Kidney capillary endothelial cell (primary cell): ENCODE data around the gene THADA.

ENCODE experiments used
- DNase-seq: peaks from one replicate; pipeline ENCODE4 v3.0.0-alpha.2; 2018; ENCODE audit warnings: low spot score

Gene THADA

DNA sequence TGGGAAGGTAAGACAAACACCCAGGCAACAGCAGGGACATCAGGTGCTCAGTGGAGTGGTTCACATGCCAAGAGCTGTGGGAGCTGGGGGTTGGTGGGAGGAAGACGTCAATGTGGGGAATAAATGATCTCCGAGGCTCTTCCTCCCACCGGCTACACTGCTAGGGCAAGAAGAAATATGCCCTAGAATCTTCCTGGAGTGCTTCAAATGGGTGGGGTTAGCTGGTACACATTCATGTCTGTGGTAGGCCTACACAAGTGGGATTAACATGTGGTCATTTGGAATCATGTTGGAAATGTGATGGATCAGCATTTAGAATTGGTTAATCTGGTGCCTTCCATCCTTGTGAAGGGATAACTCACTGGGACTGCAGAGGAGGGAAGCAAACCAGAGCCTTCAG lies 357.0 kb downstream of the THADA start:
- no peak for DNase-seq

DNA sequence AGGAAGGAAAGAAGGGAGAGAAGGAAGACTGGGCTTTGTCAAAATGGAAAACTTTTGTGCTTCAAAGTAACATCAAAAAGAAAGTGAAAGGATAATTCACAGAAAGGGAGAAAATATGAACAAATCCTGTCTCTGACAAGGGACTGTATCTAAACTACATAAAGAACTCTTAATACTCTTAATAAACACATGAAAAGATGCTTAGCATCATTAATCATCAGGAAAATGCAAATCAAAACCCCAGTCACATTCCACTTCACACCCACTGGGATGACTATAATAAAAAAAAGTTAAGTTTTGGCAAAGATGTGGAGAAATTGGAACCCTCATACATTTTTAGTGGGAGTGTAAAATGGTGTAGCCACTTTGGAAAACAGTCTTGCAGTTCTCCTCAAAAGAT lies 357.7 kb downstream of the THADA start:
- no peak for DNase-seq

DNA sequence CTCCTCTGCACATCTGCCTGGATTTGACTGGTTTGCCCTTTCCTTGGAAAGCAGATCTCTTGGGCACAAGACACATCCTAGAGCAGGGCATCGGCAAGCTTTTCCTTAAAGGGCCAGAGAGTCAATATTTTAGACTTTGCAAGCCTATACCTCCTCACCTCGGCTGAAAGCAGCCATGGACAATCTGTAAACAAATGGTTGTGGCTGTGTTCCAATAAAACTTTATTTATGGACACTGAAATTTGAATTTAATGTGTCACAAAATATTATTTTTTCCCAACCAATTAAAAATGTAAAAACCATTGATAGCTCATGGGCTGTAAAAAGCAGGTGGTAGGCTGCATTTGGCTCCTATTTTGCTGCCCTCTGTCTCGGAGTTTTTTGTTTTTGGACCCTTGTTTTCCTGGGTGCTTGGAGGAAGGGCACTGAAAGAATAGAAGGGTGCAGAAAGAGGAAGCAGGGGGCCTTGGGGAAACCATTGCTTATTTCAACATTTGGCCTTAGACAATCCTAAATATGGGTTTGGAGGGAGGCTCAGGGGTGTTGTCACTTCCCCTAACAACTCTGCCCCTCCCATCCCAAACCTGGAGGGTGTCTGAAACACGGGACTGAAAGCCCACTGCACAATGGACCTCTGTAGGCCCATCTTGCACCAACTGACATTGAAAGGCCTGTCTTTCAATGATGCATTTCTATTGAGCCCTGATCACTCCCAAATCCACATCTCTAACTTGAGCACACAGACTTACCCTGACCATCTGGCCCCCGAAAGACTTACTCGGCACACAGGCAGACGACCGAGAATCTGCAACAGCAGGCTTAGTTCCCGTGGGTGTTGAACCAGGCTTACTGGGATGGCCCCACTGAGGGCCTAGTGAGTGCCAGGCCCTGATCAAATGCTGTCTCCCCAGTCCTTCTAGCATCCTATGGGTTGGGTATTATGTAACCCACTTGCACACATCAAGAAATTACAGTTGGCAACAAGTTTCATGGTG lies 362.3 kb downstream of the THADA start:
- no peak for DNase-seq

DNA sequence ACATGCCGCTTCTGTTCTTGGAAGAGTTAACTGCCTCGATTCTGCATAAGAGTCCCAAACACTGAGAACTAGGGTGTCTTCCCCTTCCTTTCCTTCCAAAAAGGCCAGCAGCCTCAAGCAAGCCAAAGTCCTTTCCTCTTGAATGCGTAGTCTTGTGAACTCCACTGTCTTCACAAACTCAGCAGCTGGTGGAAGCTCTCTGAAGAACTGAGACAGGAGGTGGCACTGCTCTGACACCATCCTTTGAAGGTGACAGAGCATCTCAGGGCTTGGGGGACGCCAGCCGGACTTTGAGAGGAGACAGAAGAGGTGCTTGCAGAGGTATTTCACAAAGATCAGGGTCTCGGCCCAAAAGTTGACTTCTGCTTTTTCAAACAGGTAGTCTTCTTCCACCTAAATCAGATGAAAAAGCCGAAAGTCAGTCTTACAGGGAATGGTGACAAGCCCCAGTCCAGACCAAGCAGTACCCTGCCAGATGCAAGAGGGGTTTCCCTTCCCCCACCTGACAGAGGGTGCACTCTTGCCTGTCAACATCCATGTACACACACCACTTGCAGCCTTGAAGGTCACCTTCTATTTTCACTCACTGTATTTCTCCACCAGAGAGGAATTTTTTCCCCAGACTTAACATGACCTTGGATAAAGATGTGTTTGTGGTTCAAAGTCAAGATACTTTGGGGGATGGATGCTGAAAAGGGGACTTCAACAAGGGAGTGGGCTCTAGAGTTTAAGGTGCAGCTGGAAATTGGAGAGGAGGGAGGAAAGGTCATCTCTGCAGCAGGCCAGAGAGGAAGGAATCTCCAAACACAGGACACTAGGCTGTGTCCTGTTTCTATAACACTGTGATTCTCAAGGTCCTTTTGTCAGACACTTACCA lies 364.6 kb downstream of the THADA start:
- no peak for DNase-seq

DNA sequence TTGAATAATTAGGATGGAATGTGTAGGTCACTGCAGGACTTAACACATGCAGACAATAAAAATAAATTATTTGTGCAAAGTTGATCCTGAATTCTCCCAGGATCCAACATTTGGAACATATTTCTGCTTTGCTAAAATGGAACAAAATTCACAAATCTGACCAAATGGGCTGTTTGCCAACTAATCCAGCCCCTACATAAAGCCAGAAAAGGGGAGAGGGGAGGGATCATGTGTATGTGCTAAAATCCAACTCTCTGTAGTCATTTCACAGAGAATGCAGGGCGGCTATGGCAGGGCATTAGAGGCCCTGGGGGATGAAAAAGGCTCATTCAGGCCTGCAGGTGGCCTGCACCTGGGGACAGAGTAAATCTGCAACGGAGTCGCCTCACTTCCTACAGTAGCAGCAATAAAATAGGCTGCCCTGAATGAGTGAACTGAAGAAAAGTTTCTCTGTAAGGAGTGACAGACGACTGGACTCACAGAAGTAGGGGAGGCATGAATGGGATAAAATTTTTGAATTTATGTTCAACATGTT lies 365.4 kb downstream of the THADA start:
- no peak for DNase-seq

DNA sequence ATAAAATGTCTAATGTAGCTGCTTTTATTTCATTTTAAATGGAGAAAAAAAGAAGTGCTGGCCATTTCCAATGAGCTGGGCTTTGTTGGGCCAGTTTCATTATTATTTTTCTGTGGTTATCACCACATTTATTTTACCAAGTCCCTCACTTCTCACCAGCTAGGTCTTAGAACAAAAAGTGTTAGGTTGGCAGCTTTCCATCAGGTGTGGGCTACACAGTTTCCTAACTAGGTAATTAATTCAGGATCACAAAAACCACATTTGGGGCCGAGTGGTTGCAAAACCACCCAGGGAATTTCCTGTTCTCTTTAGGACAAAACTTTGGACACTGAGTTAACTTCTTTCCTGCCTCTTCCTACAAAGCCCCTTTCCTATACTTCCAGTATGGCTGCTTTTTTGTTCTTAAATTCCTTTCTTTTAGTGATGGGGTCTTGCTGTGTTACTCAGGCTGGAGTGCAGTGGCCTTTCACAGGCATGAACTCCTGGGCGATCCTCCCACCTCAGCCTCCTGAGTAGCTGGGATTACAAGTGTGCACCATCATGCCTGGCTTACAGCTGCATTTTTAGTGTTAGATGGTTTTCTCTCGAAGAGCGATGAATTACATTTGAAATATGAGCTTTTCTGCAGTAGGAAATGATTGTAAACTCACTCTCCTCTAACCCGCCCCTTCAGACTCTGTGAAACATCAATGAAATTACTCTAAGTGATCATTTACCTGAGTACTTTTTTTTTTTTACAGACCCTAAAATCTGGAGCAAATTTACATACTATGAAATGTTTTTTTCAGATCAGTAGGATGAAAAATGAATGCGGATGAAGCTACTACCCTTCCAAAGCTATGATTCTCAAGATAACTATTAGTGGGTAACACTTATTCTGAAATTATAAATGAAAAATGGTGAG lies 366.8 kb downstream of the THADA start:
- DNase-seq, result no peak

- DNase-seq, result no peak
These were observed 367.5 kb downstream of the THADA start for GRCh38 chr2:43228321-43228751.

GRCh38 chr2:43227830-43228281 lies 368.0 kb downstream of the THADA start:
- peak; percentile 14 for DNase-seq

DNA sequence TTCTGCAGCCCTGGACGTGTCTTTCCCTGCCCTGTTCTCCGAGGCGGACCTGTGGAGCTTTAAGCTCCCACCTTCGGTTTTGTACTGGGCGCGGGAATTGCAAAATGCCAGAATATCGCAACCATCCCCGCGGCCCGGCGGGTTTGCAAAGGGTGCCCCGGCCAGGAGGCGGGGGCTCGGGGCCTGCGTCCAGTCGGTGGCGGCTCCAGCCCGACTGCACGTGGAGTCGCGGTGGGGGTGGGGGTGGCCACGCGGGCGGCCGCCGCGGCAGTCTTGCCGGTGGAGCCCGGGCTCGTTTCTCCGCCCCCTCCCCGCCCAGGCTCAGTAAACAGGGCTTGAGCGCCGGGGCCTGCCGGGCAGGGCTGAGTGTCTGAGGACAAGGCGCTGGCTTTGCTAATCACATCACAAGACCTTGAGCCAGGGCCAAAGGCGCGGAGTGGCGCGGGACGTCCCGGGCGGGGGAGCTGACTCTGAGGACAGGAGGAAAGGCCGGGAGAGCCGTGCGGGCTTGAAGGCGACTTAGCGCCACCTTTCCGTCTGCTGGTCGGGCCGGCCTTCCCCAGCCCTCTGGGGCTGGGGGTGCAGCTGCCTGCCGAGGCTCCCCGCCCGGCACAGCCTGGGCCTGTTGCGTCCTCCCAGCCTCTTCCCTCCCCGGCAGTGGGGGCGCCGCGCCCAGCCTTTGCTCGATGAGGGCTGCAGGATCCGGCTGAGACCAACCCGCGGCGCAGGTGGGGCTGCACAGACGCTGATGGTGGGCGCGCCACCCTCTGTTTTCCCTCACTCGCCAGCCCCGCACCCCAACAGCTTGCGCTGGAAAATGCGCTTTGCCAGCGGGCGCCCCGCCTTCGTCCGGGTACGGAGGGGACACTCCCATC lies 368.6 kb downstream of the THADA start:
- peak; percentile 60 for DNase-seq

GRCh38 chr2:43226558-43226954 lies 369.3 kb downstream of the THADA start, which contains the start of gene ZFP36L2:
TSS of gene ZFP36L2 (minus strand) at chr2:43226606. CDS start at chr2:43226315, 291 bp downstream.
- peak; percentile 91 for DNase-seq

GRCh38 chr2:43225788-43226557 lies 369.9 kb downstream of the THADA start:
- peak; percentile 26 for DNase-seq

DNA sequence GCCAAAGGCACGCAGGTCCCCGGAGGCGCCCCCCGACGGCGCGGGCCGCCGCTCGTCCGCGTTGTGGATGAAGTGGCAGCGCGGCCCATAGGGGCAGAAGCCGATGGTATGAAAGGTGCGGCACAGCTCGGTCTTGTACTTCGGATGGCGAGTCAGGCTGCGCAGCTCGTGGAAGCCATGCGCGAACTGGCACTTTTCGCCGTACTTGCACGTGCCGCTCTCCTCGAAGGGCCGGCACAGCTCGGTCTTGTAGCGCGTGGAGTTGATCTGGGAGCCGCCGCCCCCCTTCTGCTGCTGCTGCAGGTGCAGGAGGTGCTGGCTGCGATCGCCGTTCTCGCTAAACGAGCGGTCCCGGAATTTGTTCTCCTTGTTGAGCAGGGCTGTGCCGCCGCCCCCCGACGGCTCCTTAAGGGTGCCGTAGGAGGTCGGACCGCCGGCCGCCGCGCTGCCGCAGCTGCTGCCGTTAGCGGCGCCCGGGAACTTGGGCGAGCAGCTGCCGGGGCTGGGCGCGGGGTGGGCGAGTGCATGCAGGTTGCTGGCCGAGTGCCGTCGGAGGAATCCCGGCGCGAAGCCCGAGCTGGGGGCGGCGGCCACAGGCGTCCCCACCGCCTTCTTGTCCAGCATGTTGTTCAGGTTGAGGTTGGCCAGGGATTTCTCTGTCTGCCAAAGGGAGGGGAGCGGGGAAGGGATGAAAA lies 370.6 kb downstream of the THADA start:
- DNase-seq, result peak; percentile 20

GRCh38 chr2:43224571-43225092 lies 371.2 kb downstream of the THADA start:
- peak; percentile 15 for DNase-seq

DNA sequence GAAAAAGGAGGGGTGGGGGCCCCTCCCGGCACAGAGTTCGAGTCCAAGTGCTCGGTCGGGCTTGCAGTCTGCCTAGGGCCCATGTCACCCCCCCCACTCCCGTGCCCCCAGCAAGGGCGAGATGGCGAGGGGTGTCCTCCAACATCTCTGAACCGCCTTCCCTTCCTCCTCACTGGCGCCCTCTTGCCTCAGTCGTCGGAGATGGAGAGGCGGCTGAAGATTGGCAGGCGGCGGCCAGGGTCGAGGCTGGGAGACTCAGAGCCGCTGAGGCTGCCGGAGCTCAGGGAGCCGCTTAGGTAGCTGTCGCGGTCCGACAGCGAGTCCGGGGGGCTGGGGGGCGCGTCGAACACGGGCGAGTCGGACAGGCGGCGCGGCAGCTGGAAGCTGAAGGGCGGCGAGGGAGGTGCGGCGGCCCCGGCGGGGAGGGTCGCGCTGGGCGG lies 371.7 kb downstream of the THADA start:
- DNase-seq, result peak; percentile 38

DNA sequence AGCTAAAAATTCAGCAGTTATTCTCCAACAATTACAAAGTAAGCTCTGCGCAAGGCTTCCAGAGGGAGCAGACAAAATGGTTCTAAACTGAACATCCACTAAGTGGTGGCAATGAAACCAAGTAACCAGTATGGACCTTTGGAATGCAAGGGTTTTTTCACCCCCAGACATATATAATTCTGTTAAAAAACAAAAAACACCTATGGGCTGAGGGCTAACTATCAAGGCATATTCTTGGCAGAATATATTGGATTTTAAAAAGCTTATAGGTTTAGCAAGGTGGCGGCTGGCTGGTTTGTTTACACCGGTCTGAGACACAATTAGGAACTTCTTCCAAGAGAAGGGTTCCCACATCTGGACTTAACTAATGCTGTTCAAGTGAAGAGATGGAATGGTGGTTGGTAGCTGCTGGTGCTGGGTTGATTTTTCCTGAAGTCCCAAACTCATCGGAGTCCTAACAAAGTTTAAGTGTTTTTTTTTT lies 372.3 kb downstream of the THADA start:
- DNase-seq, result peak; percentile 26

- DNase-seq, result peak; percentile 27
These were observed 373.1 kb downstream of the THADA start for GRCh38 chr2:43222475-43223309.

- DNase-seq, result peak; percentile 86
These were observed 373.9 kb downstream of the THADA start for GRCh38 chr2:43221763-43222474.
